Left cardiac atrium (tissue), 4 donors: ENCODE measurements around the gene CHMP6. TPM values are rescaled to one million over a fixed set of nuclear protein-coding genes. Genes with fewer than 3 reads are reported as not detected.

Experiments
- ATAC-seq, 2 donors: fragments of 200-7000 bp; cut with Tn5 transposase; one replicate each; pipeline ENCODE4 v1.9.1; 2020; ENCODE audit warnings: mild to moderate bottlenecking in 2 of 2, moderate library complexity in 2 of 2
- DNase-seq: peaks from one replicate; pipeline ENCODE4 v3.0.0-alpha.2; 2020
- intact Hi-C, 2 donors: fragments of 100-400 bp; cut with DNase I; formaldehyde crosslinking; loops; one replicate each; pipeline versions ENCODE4 v1.14.1 to v1.15.1; 2022 to 2023
- long read RNA-seq: library from polyadenylated mRNA; unstranded; transcript quantifications from one replicate; pipeline ENCODE4 v2.0.0, GENCODE V29; 2021
- total RNA-seq, 2 donors: library from RNA; stranded (reverse); fragmentation: NEBNext Ultra II Directional; extraction: Animal tissue kit (Norgen Biotek cat#: 25700); gene quantifications; one replicate each; pipeline ENCODE4 v1.2.1, GENCODE V29; 2021
- donor health status: DM: no; HTN: yes; CAD: no.
- donor health status: DM: no; HTN: yes; CAD: no; lungs with severe emphysema.
- donor health status: DM: yes; HTN: yes; CAD: no.
- donor health status: Dilated cardiomyopathy.

CHMP6 gene
- 10 to 100 TPM; 17.4 to 19.1 TPM for total RNA-seq
- long read RNA-seq, transcript CHMP6-201 (8 exons, 1,664 nt) = major isoform, 71 of 73 reads
- long read RNA-seq, partial matches to known transcripts = 1 of 73 reads
- long read RNA-seq, other reads (novel, unspliced or antisense) = 1 of 73 reads

GRCh38 chr17:80991645-80992076, at the start of gene CHMP6:
TSS of gene CHMP6 (plus strand) at chr17:80991841. CDS start at chr17:80991919, 78 bp downstream.
- ATAC-seq (peak; percentile 58 to 72), DNase-seq (peak; percentile 86)
- intact Hi-C loops = no loop called here

GRCh38 chr17:80942423-80943345, 49.0 kb upstream of the CHMP6 start:
- ATAC-seq (peak; percentile 92 to 95), DNase-seq (peak; percentile 94)
- intact Hi-C loops = no loop called here

GRCh38 chr17:80943346-80944145, 48.1 kb upstream of the CHMP6 start:
- intact Hi-C loops = no loop called here
- ATAC-seq (no peak), DNase-seq (no peak)

GRCh38 chr17:80944326-80944725, 47.3 kb upstream of the CHMP6 start:
- ATAC-seq (no peak), DNase-seq (no peak)
- intact Hi-C loops = no loop called here

GRCh38 chr17:80945736-80946135, 45.9 kb upstream of the CHMP6 start:
- DNase-seq = peak; percentile 10
- ATAC-seq = no peak
- intact Hi-C loops = no loop called here

GRCh38 chr17:80946449-80946848, 45.2 kb upstream of the CHMP6 start:
- no peak for ATAC-seq
- peak; percentile 9 for DNase-seq
- intact Hi-C loops = no loop called here

- peak; percentile 10 for DNase-seq
- intact Hi-C loops = no loop called here
- ATAC-seq = no peak
Observed at GRCh38 chr17:80947200-80947940, 44.3 kb upstream of the CHMP6 start.

GRCh38 chr17:80948019-80948975, 43.3 kb upstream of the CHMP6 start:
- ATAC-seq = no peak
- intact Hi-C loops = no loop called here
- peak; percentile 29 for DNase-seq

- intact Hi-C loops = no loop called here
- DNase-seq (peak; percentile 20), ATAC-seq (no peak)
Observed at GRCh38 chr17:80948976-80949450, 42.6 kb upstream of the CHMP6 start.

GRCh38 chr17:80949451-80950421, 41.9 kb upstream of the CHMP6 start:
- DNase-seq (peak; percentile 13), ATAC-seq (peak in 1 of 2 donors; percentile 24)
- intact Hi-C loops = no loop called here

GRCh38 chr17:80950466-80951120, 41.0 kb upstream of the CHMP6 start:
- intact Hi-C loops = no loop called here
- ATAC-seq (no peak), DNase-seq (peak; percentile 6)

- DNase-seq = peak; percentile 17
- intact Hi-C loops = no loop called here
- ATAC-seq = no peak
Observed at GRCh38 chr17:80951121-80952090, 40.2 kb upstream of the CHMP6 start.

- peak; percentile 11 for DNase-seq
- no peak for ATAC-seq
- intact Hi-C loops = no loop called here
Observed at GRCh38 chr17:80952291-80952690, 39.4 kb upstream of the CHMP6 start.

- ATAC-seq (no peak), DNase-seq (peak; percentile 9)
- intact Hi-C loops = no loop called here
Observed at GRCh38 chr17:80953471-80954315, 37.9 kb upstream of the CHMP6 start.
